Ovary (tissue), 3 donors: ENCODE measurements around the gene ATP6V0A1.

Source experiments
- CTCF ChIP-seq, 3 donors: fragments of 450-650 bp in 2 of 3; fragments of 200-600 bp in 1 of 3; IDR thresholded peaks; one replicate each; pipeline versions ENCODE4 v1.5.1 to v1.8.0; 2016 to 2022; ENCODE audit warnings: antibody characterized with exemption in 3 of 3, mild to moderate bottlenecking in 1 of 3
- EP300 ChIP-seq: sonication (generic); formaldehyde crosslinking; IDR thresholded peaks from one replicate; pipeline ENCODE4 v1.6.1; 2017; ENCODE audit warnings: antibody characterized with exemption
- POLR2A ChIP-seq: fragments of 450-650 bp; IDR thresholded peaks from one replicate; pipeline ENCODE4 v1.6.1; 2017; ENCODE audit warnings: antibody characterized with exemption, mild to moderate bottlenecking, moderate library complexity
- donor health status: DM: no; HTN: no; CAD: no.

- TF ChIP-seq CTCF (IDR thresholded peaks at IDR 0.05) (no peak), POLR2A (no peak), EP300 (no peak)
Measured at GRCh38 chr17:42529061-42529460, 70.4 kb downstream of the ATP6V0A1 start.
